GM12891 (cell line): ENCODE results near the gene PIK3CB.

Experiments
- POLR2A ChIP-seq: IDR thresholded peaks from 2 replicates; pipeline ENCODE4 v1.6.1; 2011; ENCODE audit warnings: low read depth, low read length, control low read depth
- POLR2AphosphoS5 ChIP-seq: IDR thresholded peaks from 2 replicates; pipeline ENCODE4 v1.6.1; 2011; ENCODE audit warnings: low read depth, low read length, control low read depth
- SPI1 ChIP-seq: IDR thresholded peaks from 2 replicates; pipeline ENCODE4 v1.6.1; 2011; ENCODE audit warnings: low read depth, low read length, control low read depth
- TAF1 ChIP-seq: IDR thresholded peaks from 2 replicates; pipeline ENCODE4 v1.6.1; 2011; ENCODE audit warnings: low read depth, low read length, control low read depth

DNA sequence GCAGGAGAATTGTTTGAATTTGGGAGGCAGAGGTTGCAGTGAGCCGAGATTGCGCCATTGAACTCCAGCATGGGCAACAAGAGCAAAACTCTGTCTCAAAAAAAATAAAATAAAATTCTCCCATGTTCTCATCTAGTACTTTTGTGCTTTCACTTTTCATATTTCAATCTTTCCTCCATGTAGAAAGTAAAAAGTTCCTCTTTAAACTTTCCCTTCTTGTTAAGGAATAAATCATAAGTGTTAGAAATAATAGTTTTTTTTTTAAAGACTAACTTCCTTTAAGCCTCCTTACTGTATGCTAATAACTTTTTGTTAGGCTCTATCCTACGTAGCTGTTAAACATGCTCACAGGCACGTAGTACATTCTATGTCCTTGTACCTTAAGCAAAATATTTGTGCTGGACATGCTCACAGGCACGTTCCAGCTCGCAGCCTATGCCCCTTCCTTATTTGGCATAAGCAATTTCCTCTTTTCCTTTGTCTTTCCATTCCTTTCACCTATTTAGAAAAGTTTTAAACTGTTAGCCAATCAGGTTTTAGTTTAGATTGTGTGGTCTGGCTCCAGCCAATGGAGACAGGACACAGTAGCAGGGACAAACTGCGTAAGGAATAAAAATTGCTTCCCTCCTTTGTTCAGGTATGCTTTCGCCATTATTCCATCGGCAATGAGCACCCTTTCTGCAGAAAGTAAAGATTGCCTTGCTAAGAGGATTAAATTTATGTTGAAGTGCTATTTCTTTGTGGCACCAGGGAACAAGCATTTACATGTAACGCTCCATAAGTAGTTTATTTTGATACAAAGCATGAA is 38.9 kb upstream of the PIK3CB start:
- TF ChIP-seq POLR2A (no peak), TAF1 (no peak), POLR2AphosphoS5 (no peak), SPI1 (no peak)
